ENCODE data around the gene MAFF. TPM values are rescaled to one million over a fixed set of nuclear protein-coding genes. Genes with fewer than 3 reads are reported as not detected.

Gene MAFF
- total RNA-seq, 1 donor from 2014 or later: 9.8 TPM

DNA sequence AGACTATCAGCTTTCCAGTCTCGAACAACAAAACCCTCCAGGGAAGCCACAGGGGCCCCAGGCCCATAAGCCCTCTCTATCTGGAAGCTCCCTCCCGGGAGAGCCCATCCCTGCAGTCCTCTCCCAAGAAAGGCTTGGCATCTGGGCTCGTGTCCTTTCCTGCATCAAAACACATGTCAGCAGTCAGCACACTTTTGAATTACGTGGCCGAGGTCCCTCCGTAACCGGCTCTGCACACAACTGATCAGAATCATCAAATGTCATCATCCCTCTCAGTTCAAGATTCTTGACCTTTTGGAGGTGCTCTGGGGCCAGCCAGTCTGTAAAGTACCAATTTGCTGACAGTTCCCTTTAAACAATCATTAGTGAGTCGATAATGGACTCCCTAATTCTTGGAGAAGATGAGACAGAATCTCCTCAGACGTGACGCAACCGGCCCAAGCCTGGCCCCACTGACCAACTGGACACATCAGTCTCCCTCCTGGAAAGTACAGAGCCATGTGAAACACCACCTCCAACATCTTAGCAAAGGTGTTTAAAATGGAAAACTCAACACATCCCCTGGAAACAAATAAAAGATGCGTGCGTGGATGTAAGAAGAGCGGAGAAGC is 33.6 kb downstream of the MAFF start:
- intact Hi-C loops (cut with DNase I): loop anchor here (10.0 kb wide), 1 partner anchor 121 kb away; the partner anchor contains the start of gene BAIAP2L2
- DNase-seq (ENCODE audit: low spot score): no peak

- DNase-seq (ENCODE audit: low spot score): no peak
- intact Hi-C loops (cut with DNase I): loop anchor here (10.0 kb wide), 1 partner anchor 122 kb away; the partner anchor contains the start of gene BAIAP2L2
These were observed 35.0 kb downstream of the MAFF start for GRCh38 chr22:38236786-38237185.

DNA sequence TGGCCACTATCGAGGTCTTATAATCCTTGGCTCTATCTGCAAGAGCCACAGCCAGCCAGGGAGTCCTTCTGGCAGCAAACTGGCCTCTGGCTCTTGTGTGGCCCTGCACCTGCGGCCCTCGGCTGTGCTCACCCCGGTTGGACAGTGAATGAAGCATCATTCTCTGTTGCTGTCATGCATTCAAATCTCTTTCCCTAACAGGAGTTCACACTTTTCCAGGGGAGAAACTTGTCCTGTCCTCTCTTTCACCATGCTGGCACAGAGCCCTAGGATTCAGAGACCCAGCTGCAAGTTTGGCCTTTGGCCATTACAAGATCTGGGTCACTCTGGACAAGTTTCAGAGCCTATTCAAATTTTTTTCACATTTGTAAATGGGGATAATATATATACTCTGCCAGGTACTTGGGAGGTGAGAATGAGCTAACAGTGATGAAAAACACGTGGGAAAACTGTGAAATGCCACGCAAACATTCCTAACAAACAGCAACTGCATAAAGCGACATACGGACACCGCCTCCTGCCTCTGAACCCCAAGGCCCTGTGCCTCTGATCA is 36.8 kb downstream of the MAFF start:
- intact Hi-C loops (cut with DNase I): loop anchor here (10.0 kb wide), 1 partner anchor 124 kb away; the partner anchor contains the start of gene BAIAP2L2
- no peak for DNase-seq (ENCODE audit: low spot score)

DNA sequence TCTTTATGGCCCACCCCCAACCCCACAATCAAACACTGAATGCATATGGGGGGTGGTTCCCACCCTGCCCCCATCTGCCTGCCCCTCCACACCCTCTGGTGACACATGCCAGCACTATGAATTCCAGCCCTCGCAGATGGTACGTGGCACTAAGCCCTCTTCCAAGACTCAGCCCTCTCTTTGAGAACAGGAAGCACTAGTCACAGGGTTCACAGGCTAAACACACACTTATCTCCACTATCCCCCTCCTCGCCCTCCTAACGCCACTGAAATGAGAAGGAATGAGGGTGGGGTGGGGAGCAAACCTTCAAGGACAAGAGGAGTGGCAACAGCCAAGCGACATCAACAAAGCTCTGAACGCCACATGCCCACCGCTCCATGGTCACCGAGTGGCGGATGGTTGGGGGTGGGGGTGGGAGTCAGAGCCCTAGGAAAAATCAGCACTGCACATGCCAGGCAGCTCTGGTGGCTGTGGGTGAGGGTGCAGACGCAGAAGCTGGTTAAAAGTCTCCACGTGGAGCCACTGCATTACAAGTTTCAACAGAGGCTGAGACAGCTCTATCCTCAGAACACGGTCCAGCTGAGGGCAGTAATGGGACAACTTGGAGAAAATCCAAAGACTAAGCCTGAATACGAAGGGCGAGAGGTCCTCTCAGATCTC is 37.4 kb downstream of the MAFF start:
- no peak for DNase-seq (ENCODE audit: low spot score)
- intact Hi-C loops (cut with DNase I): loop anchor here (10.0 kb wide), 1 partner anchor 124 kb away; the partner anchor contains the start of gene BAIAP2L2

GRCh38 chr22:38240734-38241252 is 39.0 kb downstream of the MAFF start:
- intact Hi-C loops (cut with DNase I): no loop called here
- no peak for DNase-seq (ENCODE audit: low spot score)

DNA sequence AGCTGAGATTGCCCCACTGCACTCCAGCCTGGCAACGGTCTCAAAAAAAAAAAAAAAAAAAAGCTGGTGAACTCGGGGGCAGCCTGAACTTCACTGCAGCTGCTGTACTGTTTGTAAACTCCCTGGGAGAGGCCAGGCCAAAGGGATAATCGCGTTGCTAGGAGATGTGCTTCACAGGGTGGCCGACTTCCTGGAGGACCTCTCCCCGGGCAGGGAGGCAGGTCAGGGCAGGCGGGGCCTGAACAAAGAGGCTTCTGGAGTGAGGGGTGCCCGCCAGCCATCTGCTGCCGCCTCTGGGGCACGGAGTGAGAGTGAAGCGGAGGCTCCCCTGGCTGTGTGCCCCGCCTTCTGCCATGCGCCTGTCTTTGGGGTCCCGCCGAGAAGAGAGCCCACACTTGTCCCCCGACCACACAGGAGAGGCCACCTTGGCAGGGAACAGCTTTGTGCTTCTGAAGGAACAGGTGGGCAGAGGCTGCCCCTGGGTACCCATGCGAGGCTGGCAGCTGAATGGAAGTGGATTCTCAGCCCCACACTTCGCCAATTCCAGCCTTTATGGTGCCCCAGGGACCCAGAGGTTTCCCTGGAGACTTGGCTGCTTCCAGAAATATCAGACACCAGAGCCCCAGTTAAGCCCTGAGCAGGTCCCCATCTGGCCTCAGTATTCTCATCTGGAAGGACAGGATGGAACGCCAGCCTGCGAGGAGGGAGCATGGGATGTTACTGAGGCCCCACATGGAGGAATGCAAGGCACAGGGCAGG is 41.4 kb downstream of the MAFF start:
- intact Hi-C loops (cut with DNase I): no loop called here
- DNase-seq (ENCODE audit: low spot score): no peak

GRCh38 chr22:38244106-38244505 is 42.3 kb downstream of the MAFF start:
- DNase-seq (ENCODE audit: low spot score): no peak
- intact Hi-C loops (cut with DNase I): no loop called here

DNA sequence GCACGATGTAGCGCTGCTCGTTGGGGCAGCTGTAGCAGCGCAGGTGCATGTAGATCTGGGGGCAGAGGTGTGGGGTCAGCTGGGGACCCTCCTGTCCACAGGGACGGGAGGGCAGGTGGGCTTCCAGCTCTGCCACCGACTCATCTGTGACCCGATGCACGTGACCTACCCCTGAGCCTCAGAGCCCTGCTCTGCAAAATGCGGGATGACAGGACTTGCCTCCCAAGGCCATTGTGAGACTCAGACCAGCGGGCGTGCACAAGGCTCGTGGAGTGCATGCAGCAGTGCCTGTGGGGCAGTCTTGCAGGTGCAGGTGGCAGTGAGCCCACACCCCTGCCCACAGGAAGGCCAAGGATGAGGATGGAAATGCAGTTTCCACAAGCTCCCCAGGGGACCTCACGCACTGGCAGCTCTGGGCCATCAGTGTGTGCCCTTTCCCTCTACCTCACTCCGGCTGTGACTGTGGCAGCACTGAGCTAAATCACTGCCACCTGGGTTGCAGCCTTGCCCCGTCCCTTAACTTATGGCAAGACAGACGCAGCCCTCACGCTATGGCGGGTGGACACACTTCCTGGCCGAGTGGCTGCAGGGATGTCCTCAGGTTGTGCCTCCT is 44.4 kb downstream of the MAFF start:
- no peak for DNase-seq (ENCODE audit: low spot score)
- intact Hi-C loops (cut with DNase I): no loop called here

DNA sequence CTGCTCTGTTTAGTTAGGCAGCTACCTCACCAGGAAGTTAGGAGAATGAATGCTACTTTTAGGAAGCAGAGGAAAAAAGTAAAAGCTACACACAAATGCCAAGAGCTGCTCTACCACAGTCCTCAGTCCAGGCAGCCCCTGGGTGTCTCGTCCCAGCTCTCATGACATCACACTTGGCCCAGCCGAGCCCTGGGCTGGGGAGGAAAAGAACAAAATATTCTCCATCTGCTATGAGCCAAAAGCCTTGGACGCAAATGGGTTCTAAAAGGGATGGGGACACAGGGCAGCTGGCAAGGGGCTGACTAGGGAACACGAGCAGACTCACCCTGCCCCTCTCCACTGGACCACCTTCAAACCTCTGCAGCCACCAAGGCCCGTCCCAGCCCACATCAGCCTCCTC is 44.9 kb downstream of the MAFF start:
- DNase-seq (ENCODE audit: low spot score): no peak
- intact Hi-C loops (cut with DNase I): no loop called here

- DNase-seq (ENCODE audit: low spot score): no peak
- intact Hi-C loops (cut with DNase I): no loop called here
These were observed 45.9 kb downstream of the MAFF start for GRCh38 chr22:38247713-38248112.

DNA sequence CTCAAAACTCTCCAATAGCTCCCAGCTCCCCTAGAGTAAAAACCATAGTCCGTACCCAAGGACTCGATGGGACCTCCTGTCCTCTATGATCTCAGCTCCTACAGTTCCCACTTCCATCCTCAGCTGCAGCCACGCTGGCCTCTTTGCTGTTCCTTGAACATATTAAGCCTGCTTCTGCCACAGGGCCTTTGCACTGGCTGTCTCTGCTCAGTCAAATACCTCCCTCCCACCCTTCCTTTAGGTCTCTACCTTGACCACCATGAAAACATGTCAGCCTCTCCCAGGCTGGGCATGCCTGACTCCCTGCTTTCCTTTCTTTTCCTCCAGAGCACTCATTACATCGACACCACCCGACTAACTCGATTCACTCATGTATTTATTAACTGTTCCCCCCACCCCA is 46.5 kb downstream of the MAFF start:
- no peak for DNase-seq (ENCODE audit: low spot score)
- intact Hi-C loops (cut with DNase I): no loop called here

DNA sequence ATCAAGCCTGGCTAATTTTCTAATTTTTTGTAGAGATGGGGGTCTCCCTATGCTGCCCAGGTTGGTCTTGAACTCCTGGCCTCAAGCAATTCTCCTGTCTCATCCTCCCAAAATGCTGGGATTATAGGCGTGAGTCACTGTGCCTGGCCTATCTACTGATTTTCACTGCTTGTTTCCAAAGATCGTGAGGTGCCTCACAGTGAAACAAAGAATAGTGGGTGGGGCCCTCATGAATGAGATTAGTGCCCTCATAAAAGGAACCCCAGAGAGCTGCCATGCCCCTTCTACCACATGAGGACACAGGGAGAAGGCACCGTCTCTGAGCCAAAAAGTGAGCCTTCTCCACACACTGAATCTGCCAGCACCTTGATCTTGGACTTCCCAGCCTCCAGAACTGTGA is 47.5 kb downstream of the MAFF start:
- no peak for DNase-seq (ENCODE audit: low spot score)

GRCh38 chr22:38249803-38250642 is 48.2 kb downstream of the MAFF start:
- intact Hi-C loops (cut with DNase I): no loop called here
- DNase-seq (ENCODE audit: low spot score): no peak

More for the DNA sequence above, 47.5 kb downstream of the MAFF start:
- intact Hi-C loops (cut with DNase I): no loop called here

DNA sequence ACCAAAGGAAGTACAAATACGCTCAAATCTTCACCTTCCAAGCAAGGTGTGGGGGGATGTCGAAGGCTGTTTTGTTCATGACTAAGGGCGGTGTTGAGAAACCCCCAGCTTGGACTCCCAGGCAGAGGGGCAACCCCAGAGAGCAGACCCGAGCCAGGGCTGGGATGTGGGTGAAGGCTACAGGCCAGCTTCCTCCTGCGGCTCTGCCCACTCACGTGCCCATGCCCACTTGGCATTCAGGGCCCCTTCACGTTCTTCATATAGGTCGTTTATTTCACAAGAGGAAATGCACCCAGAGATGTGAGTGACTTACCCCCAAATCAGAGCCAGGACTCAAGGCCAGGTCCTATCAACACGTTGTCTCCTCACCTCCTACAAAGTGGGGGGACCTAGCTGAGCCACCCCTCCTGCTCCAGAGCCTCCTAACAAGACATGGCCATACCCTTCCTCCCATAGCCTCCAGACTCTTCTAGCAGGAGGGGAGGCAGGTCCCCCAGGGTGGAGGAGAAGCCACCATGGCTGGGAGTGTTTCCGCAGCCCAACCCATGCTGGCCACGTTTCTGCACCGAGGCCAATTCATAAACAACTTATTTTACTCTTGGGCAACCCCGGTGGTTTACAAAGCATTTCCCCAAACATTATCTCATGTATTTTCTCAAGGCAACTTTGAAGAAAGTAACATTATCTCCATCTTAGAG is 49.0 kb downstream of the MAFF start:
- intact Hi-C loops (cut with DNase I): no loop called here
- no peak for DNase-seq (ENCODE audit: low spot score)

GRCh38 chr22:38251341-38251692 is 49.5 kb downstream of the MAFF start:
- intact Hi-C loops (cut with DNase I): no loop called here
- no peak for DNase-seq (ENCODE audit: low spot score)

DNA sequence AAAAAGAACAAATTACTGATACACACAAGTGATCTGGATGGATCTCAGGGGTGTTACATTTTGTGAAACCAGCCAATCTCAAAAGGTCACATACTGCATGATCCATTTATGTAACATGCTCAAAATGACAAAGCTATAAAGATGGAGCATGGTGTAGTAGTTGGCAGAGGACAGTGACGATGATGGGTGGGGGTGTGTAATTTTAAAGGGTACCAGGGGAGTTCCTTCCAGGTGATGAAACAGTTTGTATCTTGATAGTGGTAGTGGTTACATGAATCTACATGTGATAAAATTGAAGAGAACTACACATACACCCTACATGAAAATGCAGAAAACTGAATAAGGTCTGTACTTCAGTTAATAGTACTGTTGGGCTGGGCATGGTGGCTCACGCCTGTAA is 53.9 kb downstream of the MAFF start:
- no peak for DNase-seq (ENCODE audit: low spot score)
- intact Hi-C loops (cut with DNase I): no loop called here

- intact Hi-C loops (cut with DNase I): no loop called here
These were observed 55.4 kb downstream of the MAFF start for GRCh38 chr22:38257181-38257580.

DNA sequence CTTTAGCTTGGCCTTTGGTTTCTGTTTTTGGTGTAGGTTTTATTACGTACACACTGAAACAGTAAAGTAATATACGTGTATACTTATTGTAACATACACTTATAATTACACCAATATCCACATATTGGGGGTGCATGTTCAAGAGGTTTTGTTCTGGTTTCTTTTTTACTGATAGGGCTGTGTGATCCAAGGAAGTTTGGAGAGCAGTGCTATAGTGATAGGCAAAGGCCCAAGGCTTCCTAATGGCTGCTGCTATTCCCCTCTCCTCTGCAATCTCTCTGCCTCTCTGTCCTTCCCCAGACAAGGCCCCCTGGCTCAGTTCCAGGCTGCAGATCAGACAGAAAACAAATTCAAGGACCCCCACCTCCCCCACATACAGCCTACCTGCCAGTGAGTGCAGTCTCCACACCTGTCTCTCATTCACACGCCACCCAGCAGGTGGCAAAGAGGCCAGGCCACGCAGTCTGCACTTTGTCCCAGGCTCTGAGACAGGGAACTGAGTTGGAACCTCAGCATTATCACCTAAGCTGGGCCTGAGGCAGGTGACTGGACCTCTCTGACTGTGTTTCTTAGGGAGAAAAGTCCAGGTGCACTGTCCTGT is 56.0 kb downstream of the MAFF start:
- intact Hi-C loops (cut with DNase I): no loop called here
- no peak for DNase-seq (ENCODE audit: low spot score)

More at GRCh38 chr22:38257181-38257580, 55.4 kb downstream of the MAFF start:
- DNase-seq (ENCODE audit: low spot score): no peak
